T-cell (primary cell): ENCODE results near the gene COL18A1. TPM values are rescaled to one million over a fixed set of nuclear protein-coding genes. Genes with fewer than 3 reads are reported as not detected.

ENCODE experiments used
- ATAC-seq, 4 experiments: fragments of 200-7000 bp in 3 of 4; fragments of 150-1000 bp in 1 of 4; cut with Tn5 transposase; replicated peaks in 1 of 4; 1 replicate in 3 of 4; 2 replicates in 1 of 4; pipeline ENCODE4 v1.10.0; 2021; ENCODE audit warnings: moderate library complexity in 3 of 4, mild to moderate bottlenecking in 2 of 4, moderate number of reproducible peaks in 1 of 4
- CTCF ChIA-PET, 2 donors: fragments of 300-600 bp; sonication (Branson Sonifier 250); formaldehyde crosslinking; loops; one replicate each; lab custom pipeline; 2022; ENCODE audit warnings: antibody characterized with exemption in 2 of 2; lab: Charles Lee
- POLR2A ChIA-PET, 2 donors: fragments of 300-600 bp; sonication (Branson Sonifier 250); formaldehyde crosslinking; loops; one replicate each; lab custom pipeline; 2022; ENCODE audit warnings: antibody characterized with exemption in 2 of 2; lab: Charles Lee
- DNase-seq, 35 experiments: peaks; one replicate each; pipeline versions ENCODE4 v3.0.0 to v3.0.0-alpha.2; 2013 to 2023
- H3K27ac ChIP-seq: one replicate; pipeline ENCODE4 v1.5.1; 2013; ENCODE audit warnings: low read length
- H3K27me3 ChIP-seq, 2 experiments: replicated peaks in 1 of 2; 1 replicate in 1 of 2; 2 replicates in 1 of 2; pipeline versions ENCODE4 v1.6.1 to v1.7.0; 2013; ENCODE audit warnings: low read length in 1 of 2, mixed read lengths in 1 of 2; ENCODE audit not compliant: control insufficient read depth in 2 of 2, insufficient read depth in 2 of 2; ENCODE audit errors: extremely low read depth in 1 of 2
- H3K36me3 ChIP-seq, 2 donors: 1 replicate in 1 of 2; 2 replicates in 1 of 2; pipeline versions ENCODE4 v1.6.1 to v1.7.0; 2013; ENCODE audit warnings: low read length in 1 of 2; ENCODE audit not compliant: control insufficient read depth in 2 of 2, insufficient read depth in 1 of 2; ENCODE audit errors: extremely low read depth in 1 of 2
- H3K4me1 ChIP-seq, 2 experiments: 1 replicate in 1 of 2; 2 replicates in 1 of 2; pipeline versions ENCODE4 v1.6.1 to v1.7.0; 2013; ENCODE audit warnings: low read length in 2 of 2, mixed read lengths in 1 of 2; ENCODE audit not compliant: insufficient read depth in 2 of 2, control insufficient read depth in 1 of 2; ENCODE audit errors: extremely low read depth in 1 of 2
- H3K4me3 ChIP-seq, 2 donors: 1 replicate in 1 of 2; 2 replicates in 1 of 2; pipeline versions ENCODE4 v1.5.1 to v1.7.0; 2013; ENCODE audit warnings: mild to moderate bottlenecking in 2 of 2, low read length in 1 of 2, moderate library complexity in 1 of 2; ENCODE audit not compliant: control insufficient read depth in 1 of 2; ENCODE audit errors: extremely low read depth in 1 of 2
- H3K9me3 ChIP-seq: 2 replicates; pipeline ENCODE4 v1.7.0; 2013
- H3K27ac Mint-ChIP-seq, 2 donors: one replicate each; pipeline ENCODE4 v1.8.0; 2020 to 2021; ENCODE audit warnings: mild to moderate bottlenecking in 2 of 2, mixed read lengths in 2 of 2
- H3K27me3 Mint-ChIP-seq, 2 donors: one replicate each; pipeline ENCODE4 v1.8.0; 2021 to 2022; ENCODE audit warnings: mixed read lengths in 2 of 2
- H3K36me3 Mint-ChIP-seq: one replicate; pipeline ENCODE4 v1.8.0; 2021; ENCODE audit warnings: mixed read lengths
- H3K4me1 Mint-ChIP-seq, 3 donors: one replicate each; pipeline ENCODE4 v1.8.0; 2020 to 2022; ENCODE audit warnings: mixed read lengths in 3 of 3, mild to moderate bottlenecking in 1 of 3
- H3K4me3 Mint-ChIP-seq, 3 donors: one replicate each; pipeline ENCODE4 v1.8.0; 2020 to 2022; ENCODE audit warnings: mild to moderate bottlenecking in 3 of 3, mixed read lengths in 3 of 3, moderate library complexity in 3 of 3
- H3K9me3 Mint-ChIP-seq, 3 donors: one replicate each; pipeline ENCODE4 v1.8.0; 2020 to 2022; ENCODE audit warnings: mixed read lengths in 3 of 3
- WGBS: methylation state at CpG from one replicate; pipeline ENCODE4 v1.1.5; 2013; ENCODE audit warnings: missing lambda C conversion rate; ENCODE audit not compliant: insufficient coverage; 5-methylcytosine and 5-hydroxymethylcytosine counted together
- total RNA-seq, 35 experiments: library from RNA in 6 of 35; stranded (reverse) in 6 of 35; fragments of 120-200 nt in 1 of 35; gene quantifications; one replicate each; pipeline versions ENCODE4 v1.2.1 to v1.2.4 and lab custom pipeline; 2013 to 2026

COL18A1 gene
- total RNA-seq, 5 donors from 2014 or later (not counting 1 experiment from before 2014, with no cell fraction given), result 7.2 to 53.8 (median 10.5) TPM

DNA sequence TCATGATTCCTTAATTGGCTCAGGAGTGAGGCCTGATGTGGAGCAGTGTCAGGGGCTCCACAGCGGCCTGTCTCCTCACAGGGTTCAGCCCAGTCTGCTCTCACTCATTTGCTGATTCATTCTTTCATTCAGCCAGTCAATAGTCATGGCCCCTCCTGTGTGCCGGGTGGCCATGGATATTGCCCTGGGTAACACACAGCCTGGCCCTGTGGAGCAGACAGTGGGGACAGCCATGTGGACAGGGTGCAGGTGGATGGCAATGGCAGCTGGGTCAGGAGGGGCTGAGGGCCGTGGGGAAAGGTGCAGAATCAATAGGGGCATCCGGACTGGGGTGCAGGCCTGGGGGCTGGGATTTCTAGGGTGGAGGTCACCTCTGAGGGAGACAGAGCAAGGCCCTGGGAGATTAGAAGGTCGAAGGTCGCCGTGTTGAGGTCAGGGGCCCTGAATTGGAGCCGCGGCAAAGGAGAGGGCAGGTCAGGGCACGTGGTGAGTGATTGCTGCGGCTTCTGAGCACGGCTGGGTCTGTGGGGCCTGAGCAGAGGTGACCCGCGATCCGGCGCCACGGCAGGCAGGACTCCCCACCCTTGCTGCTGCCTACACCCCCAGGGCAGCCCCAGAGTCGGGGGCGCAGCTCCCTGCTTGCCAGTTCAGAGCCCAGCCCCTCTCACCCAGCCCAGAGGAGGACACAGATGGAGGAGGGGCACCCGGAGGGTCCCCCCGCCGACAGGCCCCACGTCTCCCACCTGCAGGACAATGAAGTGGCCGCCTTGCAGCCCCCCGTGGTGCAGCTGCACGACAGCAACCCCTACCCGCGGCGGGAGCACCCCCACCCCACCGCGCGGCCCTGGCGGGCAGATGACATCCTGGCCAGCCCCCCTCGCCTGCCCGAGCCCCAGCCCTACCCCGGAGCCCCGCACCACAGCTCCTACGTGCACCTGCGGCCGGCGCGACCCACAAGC lies 103.9 kb downstream of the COL18A1 start:
- H3K4me3 ChIP-seq, result no peak overlapping the region
- H3K27ac ChIP-seq, result no peak overlapping the region
- H3K36me3 ChIP-seq, result peaks cover 7 to 13% of the 10 kb centered on the region in 2 donors
- no peak overlapping the region for H3K4me3 Mint-ChIP-seq
- no peak overlapping the region for H3K27ac Mint-ChIP-seq
- DNase-seq (no peak), ATAC-seq (no peak)
- H3K9me3 Mint-ChIP-seq, result no peaks in the 10 kb centered on the region
- H3K27me3 ChIP-seq, result peaks cover 0 to 2% of the 10 kb centered on the region in 2 experiments
- peaks cover 0 to 2% (median 0%) of the 10 kb centered on the region in 3 donors for H3K4me1 Mint-ChIP-seq
- ChIA-PET POLR2A (no interaction called here), CTCF (no interaction called here)
- H3K36me3 Mint-ChIP-seq, result peaks cover 3% of the 10 kb centered on the region
- H3K9me3 ChIP-seq, result no peaks in the 10 kb centered on the region
- no peaks in the 10 kb centered on the region for H3K27me3 Mint-ChIP-seq
- H3K4me1 ChIP-seq, result no peaks in the 10 kb centered on the region
- WGBS, result 74% methylated on average over 39 of the region's 42 CpGs

GRCh38 chr21:45509566-45510465 lies 104.9 kb downstream of the COL18A1 start:
- Histone ChIP-seq H3K27ac (no peak overlapping the region), H3K9me3 (no peaks in the 10 kb centered on the region), H3K4me1 (no peaks in the 10 kb centered on the region), H3K27me3 (no peaks in the 10 kb centered on the region), H3K36me3 (peaks cover 8 to 13% of the 10 kb centered on the region in 2 donors), H3K4me3 (no peak overlapping the region)
- Mint-ChIP-seq H3K27me3 (no peaks in the 10 kb centered on the region), H3K9me3 (no peaks in the 10 kb centered on the region), H3K4me3 (no peak overlapping the region), H3K4me1 (peaks cover 0 to 2% (median 0%) of the 10 kb centered on the region in 3 donors), H3K36me3 (peaks cover 3% of the 10 kb centered on the region), H3K27ac (no peak overlapping the region)
- DNase-seq, result no peak
- 89% methylated on average over 60 of the region's 61 CpGs for WGBS
- POLR2A ChIA-PET, result no interaction called here
- no peak for ATAC-seq
- CTCF ChIA-PET, result no interaction called here

DNA sequence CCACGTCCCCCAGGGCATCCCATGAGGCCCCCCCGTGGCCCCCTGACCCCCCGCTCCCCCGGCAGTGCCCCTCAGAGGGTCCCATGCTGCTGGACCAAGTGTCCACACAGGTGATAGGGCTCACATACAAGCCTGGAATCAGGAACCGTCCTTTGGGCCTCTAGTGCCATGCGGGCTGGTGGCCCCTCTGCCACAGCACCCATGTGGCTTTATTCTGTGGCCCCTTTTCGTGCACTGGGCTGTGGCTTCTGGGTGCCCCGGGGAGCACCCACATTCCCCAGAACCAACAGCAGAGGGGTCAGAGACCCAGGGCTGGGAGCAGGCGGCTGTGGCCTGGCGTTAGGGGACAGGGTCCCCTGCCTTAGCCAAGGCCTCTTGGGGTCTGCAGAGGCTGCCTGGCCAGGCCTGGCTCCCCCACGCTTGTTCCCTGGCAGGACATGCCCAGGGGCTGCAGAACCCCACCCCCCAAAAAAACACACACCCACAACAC lies 105.5 kb downstream of the COL18A1 start:
- Mint-ChIP-seq H3K36me3 (peaks cover 3% of the 10 kb centered on the region), H3K4me1 (peaks cover 0 to 2% (median 0%) of the 10 kb centered on the region in 3 donors), H3K4me3 (no peak overlapping the region), H3K27ac (no peak overlapping the region), H3K9me3 (no peaks in the 10 kb centered on the region), H3K27me3 (no peaks in the 10 kb centered on the region)
- ChIA-PET CTCF (no interaction called here), POLR2A (no interaction called here)
- Histone ChIP-seq H3K36me3 (peaks cover 9 to 13% of the 10 kb centered on the region in 2 donors), H3K9me3 (no peaks in the 10 kb centered on the region), H3K4me1 (no peaks in the 10 kb centered on the region), H3K27me3 (no peaks in the 10 kb centered on the region), H3K27ac (no peak overlapping the region), H3K4me3 (no peak overlapping the region)
- ATAC-seq (no peak), DNase-seq (no peak)
- WGBS, result 72% methylated on average over 7 of the region's 11 CpGs

DNA sequence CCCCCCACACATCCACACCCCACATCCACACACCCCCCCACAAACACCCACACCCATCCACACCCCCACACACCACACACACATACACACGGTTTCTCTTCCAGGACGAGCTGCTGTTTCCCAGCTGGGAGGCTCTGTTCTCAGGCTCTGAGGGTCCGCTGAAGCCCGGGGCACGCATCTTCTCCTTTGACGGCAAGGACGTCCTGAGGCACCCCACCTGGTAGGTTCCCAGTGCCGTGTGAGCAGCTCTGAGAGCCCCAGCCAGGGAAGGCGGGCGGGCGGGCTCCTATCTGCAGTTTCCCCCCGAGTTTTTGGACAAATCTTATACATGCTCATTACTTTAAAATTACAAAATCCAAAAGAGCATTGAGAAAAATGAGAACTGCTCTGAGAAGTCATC lies 106.0 kb downstream of the COL18A1 start:
- ATAC-seq (no peak), DNase-seq (no peak)
- Histone ChIP-seq H3K4me1 (no peaks in the 10 kb centered on the region), H3K4me3 (no peak overlapping the region), H3K36me3 (peaks cover 9 to 15% of the 10 kb centered on the region in 2 donors), H3K27ac (no peak overlapping the region), H3K27me3 (no peaks in the 10 kb centered on the region), H3K9me3 (no peaks in the 10 kb centered on the region)
- 77% methylated on average over 7 of the region's 12 CpGs for WGBS
- H3K36me3 Mint-ChIP-seq, result peaks cover 3% of the 10 kb centered on the region
- peaks cover 0 to 2% (median 0%) of the 10 kb centered on the region in 3 donors for H3K4me1 Mint-ChIP-seq
- H3K27me3 Mint-ChIP-seq, result no peaks in the 10 kb centered on the region
- H3K4me3 Mint-ChIP-seq, result no peak overlapping the region
- POLR2A ChIA-PET, result no interaction called here
- no peaks in the 10 kb centered on the region for H3K9me3 Mint-ChIP-seq
- H3K27ac Mint-ChIP-seq, result no peak overlapping the region
- CTCF ChIA-PET, result no interaction called here

DNA sequence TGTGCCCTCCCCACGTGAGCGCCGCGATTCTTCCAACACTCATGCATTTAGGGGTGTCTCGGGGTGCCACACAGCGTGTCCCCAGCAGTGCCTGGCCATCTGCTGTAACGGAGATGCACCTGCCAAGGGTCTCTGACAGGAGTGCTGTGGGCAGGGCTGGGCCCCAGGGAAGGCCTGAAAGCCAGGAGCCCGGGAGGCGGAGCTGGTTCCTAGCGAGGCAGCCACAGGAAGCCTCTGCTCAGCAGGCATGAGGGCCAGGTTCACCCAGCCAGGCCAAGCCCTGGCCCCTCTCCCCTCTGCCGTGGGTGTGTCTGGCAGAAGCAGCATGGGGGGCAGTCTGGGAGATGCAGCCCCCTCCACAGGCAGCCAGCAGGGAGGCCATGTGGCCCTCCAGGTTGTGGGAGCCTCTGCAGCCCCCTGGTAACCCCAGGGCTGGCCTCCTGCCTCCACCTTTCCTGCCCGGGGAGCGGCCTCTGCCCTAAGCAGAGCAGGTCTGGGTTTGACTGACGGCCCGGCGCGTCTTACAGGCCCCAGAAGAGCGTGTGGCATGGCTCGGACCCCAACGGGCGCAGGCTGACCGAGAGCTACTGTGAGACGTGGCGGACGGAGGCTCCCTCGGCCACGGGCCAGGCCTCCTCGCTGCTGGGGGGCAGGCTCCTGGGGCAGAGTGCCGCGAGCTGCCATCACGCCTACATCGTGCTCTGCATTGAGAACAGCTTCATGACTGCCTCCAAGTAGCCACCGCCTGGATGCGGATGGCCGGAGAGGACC lies 106.9 kb downstream of the COL18A1 start:
- Mint-ChIP-seq H3K27ac (no peak overlapping the region), H3K27me3 (no peaks in the 10 kb centered on the region), H3K9me3 (no peaks in the 10 kb centered on the region), H3K4me3 (no peak overlapping the region), H3K36me3 (peaks cover 3% of the 10 kb centered on the region), H3K4me1 (peaks cover 0 to 2% (median 0%) of the 10 kb centered on the region in 3 donors)
- CTCF ChIA-PET, result no interaction called here
- no peak overlapping the region for H3K27ac ChIP-seq
- no peaks in the 10 kb centered on the region for H3K4me1 ChIP-seq
- 89% methylated on average over 34 of the region's 35 CpGs for WGBS
- no peaks in the 10 kb centered on the region for H3K9me3 ChIP-seq
- H3K27me3 ChIP-seq, result no peaks in the 10 kb centered on the region
- H3K36me3 ChIP-seq, result peaks cover 9 to 17% of the 10 kb centered on the region in 2 donors
- no peak overlapping the region for H3K4me3 ChIP-seq
- ATAC-seq, result no peak
- DNase-seq, result no peak
- POLR2A ChIA-PET, result no interaction called here

DNA sequence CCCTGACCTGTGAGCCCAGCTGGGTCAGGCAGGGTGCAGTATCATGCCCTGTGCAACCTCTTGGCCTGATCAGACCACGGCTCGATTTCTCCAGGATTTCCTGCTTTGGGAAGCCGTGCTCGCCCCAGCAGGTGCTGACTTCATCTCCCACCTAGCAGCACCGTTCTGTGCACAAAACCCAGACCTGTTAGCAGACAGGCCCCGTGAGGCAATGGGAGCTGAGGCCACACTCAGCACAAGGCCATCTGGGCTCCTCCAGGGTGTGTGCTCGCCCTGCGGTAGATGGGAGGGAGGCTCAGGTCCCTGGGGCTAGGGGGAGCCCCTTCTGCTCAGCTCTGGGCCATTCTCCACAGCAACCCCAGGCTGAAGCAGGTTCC lies 107.6 kb downstream of the COL18A1 start:
- no peaks in the 10 kb centered on the region for H3K27me3 ChIP-seq
- peaks cover 0 to 2% of the 10 kb centered on the region in 2 experiments for H3K4me1 ChIP-seq
- Mint-ChIP-seq H3K4me1 (peaks cover 0 to 4% (median 3%) of the 10 kb centered on the region in 3 donors), H3K27me3 (no peaks in the 10 kb centered on the region), H3K4me3 (no peak overlapping the region), H3K36me3 (peaks cover 7% of the 10 kb centered on the region), H3K27ac (no peak overlapping the region), H3K9me3 (no peaks in the 10 kb centered on the region)
- ATAC-seq (no peak), DNase-seq (no peak)
- ChIA-PET POLR2A (no interaction called here), CTCF (no interaction called here)
- no peak overlapping the region for H3K27ac ChIP-seq
- H3K36me3 ChIP-seq, result peaks cover 9 to 23% of the 10 kb centered on the region in 2 donors
- no peaks in the 10 kb centered on the region for H3K9me3 ChIP-seq
- 86% methylated on average over 6 of the region's 8 CpGs for WGBS
- no peak overlapping the region for H3K4me3 ChIP-seq
